WI38 (cell line): ENCODE measurements around the gene IGF1R.
A peak's percentile ranks its signal among the peaks of the same experiment; 100 is the strongest.

Source experiments
- H3K4me3 ChIP-seq: 2 replicates; pipeline ENCODE4 v1.5.1; 2011; ENCODE audit warnings: low read depth, mild to moderate bottlenecking, control low read depth, low read length
- TF ChIP-seq, protein P1 (sequence below): IDR thresholded peaks from 2 replicates; pipeline ENCODE4 v1.5.1; 2012; ENCODE audit warnings: low read depth, mild to moderate bottlenecking, control low read depth, low read length

IGF1R gene

GRCh38 chr15:98896802-98897732 is 248.7 kb downstream of the IGF1R start:
- TF ChIP-seq, protein P1, sequence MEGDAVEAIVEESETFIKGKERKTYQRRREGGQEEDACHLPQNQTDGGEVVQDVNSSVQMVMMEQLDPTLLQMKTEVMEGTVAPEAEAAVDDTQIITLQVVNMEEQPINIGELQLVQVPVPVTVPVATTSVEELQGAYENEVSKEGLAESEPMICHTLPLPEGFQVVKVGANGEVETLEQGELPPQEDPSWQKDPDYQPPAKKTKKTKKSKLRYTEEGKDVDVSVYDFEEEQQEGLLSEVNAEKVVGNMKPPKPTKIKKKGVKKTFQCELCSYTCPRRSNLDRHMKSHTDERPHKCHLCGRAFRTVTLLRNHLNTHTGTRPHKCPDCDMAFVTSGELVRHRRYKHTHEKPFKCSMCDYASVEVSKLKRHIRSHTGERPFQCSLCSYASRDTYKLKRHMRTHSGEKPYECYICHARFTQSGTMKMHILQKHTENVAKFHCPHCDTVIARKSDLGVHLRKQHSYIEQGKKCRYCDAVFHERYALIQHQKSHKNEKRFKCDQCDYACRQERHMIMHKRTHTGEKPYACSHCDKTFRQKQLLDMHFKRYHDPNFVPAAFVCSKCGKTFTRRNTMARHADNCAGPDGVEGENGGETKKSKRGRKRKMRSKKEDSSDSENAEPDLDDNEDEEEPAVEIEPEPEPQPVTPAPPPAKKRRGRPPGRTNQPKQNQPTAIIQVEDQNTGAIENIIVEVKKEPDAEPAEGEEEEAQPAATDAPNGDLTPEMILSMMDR: no peak
- peak overlapping the region; percentile 27 for H3K4me3 ChIP-seq

- no peak overlapping the region; the same call in 1 of the 2 replicates for H3K4me3 ChIP-seq
- TF ChIP-seq, protein P1: no peak
Measured at GRCh38 chr15:98898122-98898521, 249.8 kb downstream of the IGF1R start.

GRCh38 chr15:98899272-98900021 is 251.1 kb downstream of the IGF1R start:
- H3K4me3 ChIP-seq: no peak overlapping the region
- TF ChIP-seq, protein P1: no peak

DNA sequence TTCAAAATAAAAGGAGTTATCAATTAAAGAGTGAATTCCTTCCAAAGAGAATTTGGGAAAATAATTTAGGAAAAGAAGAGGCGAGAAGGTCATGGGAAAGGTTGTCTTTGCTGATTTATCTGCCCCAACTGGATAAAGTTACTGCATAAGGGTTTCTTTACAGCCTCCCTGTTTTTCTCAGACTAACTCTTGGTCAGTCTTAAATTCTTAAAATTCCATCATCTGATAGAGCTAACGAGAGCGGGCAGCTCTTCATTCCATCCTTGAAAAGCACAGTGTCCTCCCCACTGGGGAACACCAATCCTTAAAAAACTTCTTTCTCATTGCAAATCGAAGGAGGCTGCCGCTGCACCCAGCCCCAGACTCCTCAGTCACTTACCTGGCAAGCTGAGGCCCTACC is 252.0 kb downstream of the IGF1R start:
- H3K4me3 ChIP-seq: no peak overlapping the region
- TF ChIP-seq, protein P1: no peak

DNA sequence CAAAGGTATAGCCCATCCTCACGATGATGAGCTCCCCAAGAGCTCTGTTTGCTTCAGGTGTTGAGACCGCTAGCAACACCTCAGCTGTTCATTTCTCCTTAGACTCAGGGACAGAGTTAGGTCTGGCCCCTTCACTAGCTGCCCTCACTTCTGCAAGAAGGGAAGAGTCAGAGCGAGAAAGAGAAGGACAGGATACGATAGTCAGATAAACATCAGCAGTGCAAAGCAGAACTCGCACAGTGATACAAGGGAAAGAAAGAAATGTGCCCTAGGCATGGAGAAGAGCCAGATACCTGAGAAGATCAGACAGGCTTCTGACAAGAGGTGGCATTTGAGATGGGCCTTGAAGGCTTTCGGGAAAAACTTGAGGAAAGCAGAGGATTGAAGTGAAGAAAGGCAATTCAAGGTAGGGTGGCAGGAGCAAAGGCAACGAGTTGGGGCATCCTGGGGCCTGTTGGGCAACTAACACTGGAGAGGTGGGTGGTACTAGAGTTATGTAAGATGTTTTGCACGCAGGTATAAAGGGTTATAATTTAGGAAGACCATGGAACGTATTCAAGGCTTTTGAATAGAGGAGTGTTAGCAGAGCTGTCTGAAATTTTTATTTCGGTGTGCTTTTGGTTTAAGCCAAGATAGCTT is 253.2 kb downstream of the IGF1R start:
- TF ChIP-seq, protein P1: no peak
- H3K4me3 ChIP-seq: no peak overlapping the region

GRCh38 chr15:98902931-98903330 is 254.6 kb downstream of the IGF1R start:
- no peak overlapping the region for H3K4me3 ChIP-seq
- TF ChIP-seq, protein P1: no peak
